Measurements from ENCODE around the gene USP6NL.
"Not testable (repeated sequence)": the region's sequence is repeated elsewhere in the genome, so short reads cannot be mapped to it uniquely, and the experiment has no call there.

Gene USP6NL

GRCh38 chr10:11444155-11444530, 167.3 kb downstream of the USP6NL start:
- no peak for DNase-seq (ENCODE audit: low read depth)

GRCh38 chr10:11443468-11444154, 167.8 kb downstream of the USP6NL start:
- no peak for DNase-seq (ENCODE audit: low read depth)

- DNase-seq (ENCODE audit: low read depth): no peak
Measured at GRCh38 chr10:11442001-11442773, 169.3 kb downstream of the USP6NL start.

GRCh38 chr10:11441151-11441535, 170.3 kb downstream of the USP6NL start:
- no peak for DNase-seq (ENCODE audit: low read depth)

GRCh38 chr10:11440250-11441150, 170.9 kb downstream of the USP6NL start:
- DNase-seq (ENCODE audit: low read depth): peak; percentile 26

GRCh38 chr10:11439523-11440053, 171.9 kb downstream of the USP6NL start:
- DNase-seq (ENCODE audit: low read depth): no peak

- DNase-seq (ENCODE audit: low read depth): no peak
Measured at GRCh38 chr10:11437391-11438142, 173.9 kb downstream of the USP6NL start.

GRCh38 chr10:11436445-11436844, 175.0 kb downstream of the USP6NL start:
- DNase-seq (ENCODE audit: low read depth): not testable (repeated sequence)

GRCh38 chr10:11435581-11435981, 175.9 kb downstream of the USP6NL start:
- DNase-seq (ENCODE audit: low read depth): no peak

- no peak for DNase-seq (ENCODE audit: low read depth)
Measured at GRCh38 chr10:11434324-11434723, 177.1 kb downstream of the USP6NL start.

- DNase-seq (ENCODE audit: low read depth): no peak
Measured at GRCh38 chr10:11433657-11434056, 177.8 kb downstream of the USP6NL start.

GRCh38 chr10:11431216-11431555, 180.3 kb downstream of the USP6NL start:
- no peak for DNase-seq (ENCODE audit: low read depth)

- DNase-seq (ENCODE audit: low read depth): no peak
Measured at GRCh38 chr10:11430421-11431215, 180.8 kb downstream of the USP6NL start.

- DNase-seq (ENCODE audit: low read depth): no peak
Measured at GRCh38 chr10:11429439-11430052, 181.9 kb downstream of the USP6NL start.

- DNase-seq (ENCODE audit: low read depth): no peak
Measured at GRCh38 chr10:11425676-11426075, 185.8 kb downstream of the USP6NL start.

GRCh38 chr10:11425296-11425610, 186.2 kb downstream of the USP6NL start:
- DNase-seq (ENCODE audit: low read depth): no peak

- DNase-seq (ENCODE audit: low read depth): no peak
Measured at GRCh38 chr10:11424456-11425295, 186.8 kb downstream of the USP6NL start.

- no peak for DNase-seq (ENCODE audit: low read depth)
Measured at GRCh38 chr10:11416974-11417373, 194.5 kb downstream of the USP6NL start.

GRCh38 chr10:11415095-11415494, 196.4 kb downstream of the USP6NL start:
- DNase-seq (ENCODE audit: low read depth): no peak

Data from activated T-cell treated with anti-CD3 and anti-CD28 coated beads for 24 hours (primary cell).